ENCODE measurements around the gene STRIT1.
"Not testable (repeated sequence)": the region's sequence is repeated elsewhere in the genome, so short reads cannot be mapped to it uniquely, and the experiment has no call there.

Gene STRIT1

DNA sequence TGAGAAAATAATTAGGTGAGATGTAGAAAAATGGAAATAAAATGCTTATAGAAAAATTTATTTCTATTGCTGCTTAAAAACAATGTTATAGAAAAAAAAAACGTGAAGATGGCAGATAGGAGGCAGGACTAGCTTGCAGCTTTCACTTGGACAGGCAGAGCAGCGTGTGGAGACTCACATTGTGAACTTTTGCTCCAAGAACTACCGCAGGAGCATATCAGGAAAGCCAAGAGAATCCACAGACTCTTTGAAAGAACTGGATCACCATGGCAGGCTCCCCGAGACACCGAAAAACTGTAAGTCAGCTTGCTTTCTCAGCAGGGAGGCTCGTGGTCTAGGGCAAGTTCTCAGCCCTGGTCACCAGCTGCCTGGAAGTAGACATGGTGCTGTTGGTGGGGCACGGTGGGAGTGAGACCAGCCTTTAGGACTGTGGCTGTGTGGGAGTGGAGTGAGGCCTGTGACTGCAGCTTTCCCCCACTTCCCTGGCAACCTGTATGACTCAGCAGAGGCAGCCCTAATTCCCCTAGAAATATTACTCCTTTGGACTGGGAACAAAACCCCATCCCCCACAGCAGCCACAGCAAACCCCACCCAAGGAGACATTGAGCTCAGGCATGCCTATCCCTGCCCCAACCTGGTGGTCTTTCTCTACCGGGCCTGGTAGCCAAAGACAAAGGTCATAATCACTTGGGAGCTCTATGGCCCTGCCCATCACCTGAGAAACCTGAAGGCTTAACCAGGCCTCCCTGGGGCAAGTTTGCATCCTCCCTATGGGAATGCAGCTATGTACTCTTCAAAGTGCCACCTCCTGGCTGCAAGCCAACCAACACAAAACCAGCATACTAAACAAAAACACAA, 22.8 kb downstream of the STRIT1 start:
- peak; percentile 11 for DNase-seq

DNA sequence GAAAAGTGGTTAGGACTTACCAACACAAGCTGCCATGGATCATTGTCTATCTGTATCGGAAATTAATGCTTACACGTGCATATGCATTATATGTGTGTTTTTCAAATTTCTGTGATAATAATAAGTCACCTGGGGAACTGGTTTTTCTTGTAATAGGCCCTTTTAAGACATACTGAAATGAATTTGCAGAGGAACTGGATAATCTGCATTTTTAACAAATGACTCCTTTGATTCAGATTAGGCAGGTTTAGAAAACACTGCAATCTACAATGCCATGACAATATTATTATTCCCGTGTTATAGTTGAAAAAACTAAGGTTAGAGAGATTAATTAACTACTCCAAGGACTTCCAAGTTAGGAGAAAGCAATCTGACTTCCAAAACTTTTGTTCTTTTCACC, 23.4 kb downstream of the STRIT1 start:
- DNase-seq: no peak

DNA sequence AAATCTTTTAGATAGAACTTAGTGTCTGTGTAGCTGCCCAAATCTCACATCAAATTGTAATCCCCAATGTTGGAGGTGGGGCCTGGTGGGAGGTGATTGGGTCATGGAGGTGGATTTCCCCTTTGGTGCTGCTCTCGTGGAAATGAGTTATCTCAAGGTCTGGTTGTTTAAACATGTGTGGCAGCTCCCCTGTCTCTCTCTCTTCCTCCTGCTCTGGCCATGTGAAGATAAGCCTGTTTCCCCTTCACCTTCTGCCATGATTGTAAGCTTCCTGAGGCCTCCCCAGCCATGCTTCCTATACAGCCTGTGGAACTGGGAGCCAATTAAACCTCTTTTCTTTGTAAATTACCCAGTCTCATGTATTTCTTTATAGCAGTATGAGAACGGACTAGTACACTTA, 30.6 kb downstream of the STRIT1 start:
- DNase-seq: not testable (repeated sequence)

DNA sequence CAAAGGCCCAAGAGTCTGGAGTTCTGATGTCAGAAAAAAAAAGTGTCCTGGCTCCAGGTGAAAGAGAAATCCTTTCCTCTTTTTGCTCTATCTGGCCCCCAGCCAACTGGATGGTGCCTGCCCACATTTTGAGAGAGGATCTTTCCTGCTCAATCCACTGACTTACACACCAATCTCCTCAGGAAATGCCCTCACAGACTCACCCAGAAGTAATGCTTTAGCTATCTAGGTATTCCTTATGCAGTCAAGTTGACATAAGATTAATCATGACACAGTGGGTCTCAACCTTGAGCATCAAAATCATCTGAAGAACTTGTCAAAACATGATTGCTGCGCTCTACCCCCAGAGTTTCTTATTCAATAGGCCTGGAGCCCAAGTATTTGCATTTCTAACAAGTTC, 31.2 kb downstream of the STRIT1 start:
- no peak for DNase-seq

DNA sequence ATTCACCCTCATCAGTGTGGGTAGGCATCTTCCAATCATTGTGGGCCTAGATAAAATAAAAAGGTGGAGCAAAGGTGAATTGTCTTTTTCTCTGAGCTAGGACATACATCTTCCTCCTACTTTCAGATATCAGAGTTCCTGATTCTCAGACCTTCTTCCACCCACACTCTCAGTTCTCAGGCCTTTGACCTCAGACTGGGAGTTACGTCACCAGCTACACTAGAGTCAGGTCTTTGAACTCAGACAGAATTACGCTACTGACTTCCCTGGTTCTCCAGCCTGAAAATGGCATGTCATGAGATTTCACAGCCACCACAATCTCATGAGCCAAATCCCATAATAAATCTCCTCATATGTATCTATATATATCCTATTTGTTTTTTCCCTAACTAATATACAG, 39.0 kb downstream of the STRIT1 start:
- DNase-seq: no peak

DNA sequence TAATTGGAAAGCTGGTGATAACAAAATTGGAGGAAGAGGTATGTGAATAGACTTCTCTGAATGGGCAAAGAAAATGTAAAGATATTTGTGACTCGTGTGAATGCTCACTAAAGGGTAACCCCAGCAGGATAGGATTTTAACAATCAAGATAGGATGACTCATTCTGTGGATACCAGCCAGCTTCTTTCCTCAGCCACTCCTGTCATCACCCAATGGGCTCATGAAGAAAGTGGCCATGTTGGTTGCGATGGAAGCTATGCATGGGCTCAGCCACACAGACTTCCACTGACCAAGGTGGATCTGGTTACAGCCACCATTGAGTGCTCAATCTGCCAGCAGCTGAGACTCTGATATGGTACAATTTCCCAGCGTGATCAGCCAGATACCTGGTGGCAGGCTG, 40.9 kb downstream of the STRIT1 start:
- DNase-seq: peak; percentile 78

DNA sequence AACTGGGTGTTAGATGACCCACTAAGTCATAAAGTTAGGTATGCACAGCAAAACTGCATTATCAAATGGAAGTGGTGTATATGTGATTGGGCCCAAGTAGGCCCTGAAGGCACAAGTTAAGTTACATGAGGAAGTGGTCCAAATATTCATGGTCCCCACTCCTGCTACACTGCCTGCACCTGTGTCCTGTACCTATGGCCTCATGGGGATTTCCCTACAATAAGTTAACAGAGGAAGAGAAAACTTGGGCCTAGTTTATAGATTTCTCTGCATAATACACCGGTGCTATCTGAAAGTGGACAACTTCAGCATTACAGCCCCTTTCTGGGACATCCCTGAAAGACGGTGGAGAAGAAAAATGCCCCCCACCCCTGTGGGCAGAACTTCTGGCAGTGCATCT, 41.5 kb downstream of the STRIT1 start:
- DNase-seq: no peak

DNA sequence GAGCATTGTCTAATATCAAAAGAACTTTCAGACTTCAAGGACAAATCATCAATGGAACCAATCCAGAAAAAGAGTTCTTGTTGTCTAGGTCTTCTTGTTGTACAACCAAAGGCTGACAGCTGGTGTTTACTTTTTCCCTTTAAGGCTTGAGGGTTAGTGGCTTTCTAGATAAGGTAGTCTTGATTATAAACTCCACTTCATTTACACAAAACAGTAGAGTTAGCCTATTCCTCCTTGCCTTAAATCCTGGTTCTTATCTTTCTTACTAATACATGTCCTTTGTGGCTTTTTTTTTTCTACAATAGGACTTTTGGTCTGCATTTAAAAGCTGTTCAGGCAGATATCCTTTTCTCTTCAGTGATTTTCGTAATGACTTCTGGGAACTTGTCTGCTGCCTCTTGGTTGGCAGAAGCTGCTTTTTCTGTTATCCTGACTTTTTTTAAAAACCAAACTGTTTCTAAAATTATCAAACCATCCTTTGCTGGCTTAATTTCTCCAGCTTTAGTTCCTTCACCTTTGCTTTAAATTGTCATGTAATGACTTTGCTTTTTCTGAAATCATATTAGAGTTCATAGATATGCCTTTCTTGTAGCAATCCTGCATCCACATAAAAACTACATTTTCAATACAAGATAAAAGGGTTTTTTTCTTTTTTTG, 44.8 kb downstream of the STRIT1 start:
- no peak for DNase-seq

DNA sequence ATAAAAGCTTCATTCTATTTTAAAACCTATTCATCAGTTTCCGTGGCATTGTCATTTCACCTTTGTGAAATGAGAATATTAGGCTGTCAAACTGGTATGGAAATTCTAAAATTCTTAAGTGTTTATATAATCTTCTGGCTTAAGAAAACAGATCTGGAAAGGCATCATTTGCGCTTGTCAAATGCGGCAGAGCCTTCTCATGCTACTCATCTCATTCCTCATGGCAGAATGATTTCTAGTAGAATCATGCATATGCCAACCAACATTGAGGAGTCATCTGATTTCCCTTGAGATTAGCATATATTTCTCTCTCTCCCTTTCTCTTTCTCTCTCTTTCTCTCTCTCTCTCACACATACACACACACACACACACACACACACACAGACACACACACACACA, 48.8 kb downstream of the STRIT1 start:
- peak; percentile 10 for DNase-seq

DNA sequence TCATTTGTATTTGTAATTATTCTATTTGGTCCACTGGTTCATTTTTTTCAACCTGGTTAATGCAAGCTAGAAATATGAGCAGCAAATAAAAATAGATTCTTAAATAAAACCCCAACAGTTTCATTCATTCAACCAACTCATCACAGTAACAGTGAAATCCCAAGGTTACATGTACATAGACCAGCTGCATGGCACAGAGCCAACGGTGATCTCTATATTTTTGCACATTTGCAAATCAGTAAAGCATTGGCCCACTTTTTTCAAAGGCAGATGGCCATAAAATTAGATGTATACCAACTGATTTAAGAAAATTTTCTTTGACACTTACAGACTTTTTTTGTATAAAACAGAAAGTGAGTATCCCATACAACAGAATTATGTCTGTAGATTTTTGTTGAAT, 49.3 kb downstream of the STRIT1 start:
- peak; percentile 12 for DNase-seq

DNA sequence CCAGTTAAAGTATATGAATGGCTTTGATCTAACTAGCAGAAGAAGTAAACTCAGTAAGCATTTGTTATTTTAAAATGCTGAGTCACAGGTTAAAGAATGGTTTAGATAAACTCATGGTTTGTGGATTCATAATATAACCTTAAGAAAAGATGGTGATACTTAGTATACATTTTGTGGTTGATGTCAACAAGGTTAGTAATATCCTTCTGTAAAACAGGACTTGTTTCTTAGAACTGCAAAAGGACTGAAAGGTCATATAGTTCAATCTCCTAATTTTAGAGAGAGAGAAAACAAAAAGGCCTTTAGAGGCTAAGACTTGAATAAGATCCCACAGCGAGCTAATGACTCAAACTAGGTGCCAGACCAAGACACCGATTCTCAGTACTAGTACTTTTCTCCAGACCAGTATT, 50.0 kb downstream of the STRIT1 start:
- DNase-seq: peak; percentile 4

DNA sequence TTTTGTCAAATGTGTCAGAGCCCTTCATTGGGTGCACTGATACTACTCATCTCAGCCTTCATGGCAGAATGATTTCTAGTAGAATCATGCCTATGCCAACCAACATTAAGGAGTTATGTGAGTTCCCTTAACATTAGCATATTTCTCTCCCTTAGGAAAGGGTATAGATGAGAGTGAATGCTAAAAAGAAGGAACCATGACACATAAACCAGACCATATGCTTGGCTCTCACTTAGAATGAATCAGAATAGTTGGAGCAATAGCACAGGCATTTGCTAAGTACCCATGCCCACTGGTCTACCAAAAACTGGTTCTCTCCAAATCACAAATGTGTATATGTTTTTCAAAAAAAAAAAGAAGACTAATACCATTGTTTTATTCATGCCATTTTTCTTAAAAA, 51.1 kb downstream of the STRIT1 start:
- peak; percentile 59 for DNase-seq

DNA sequence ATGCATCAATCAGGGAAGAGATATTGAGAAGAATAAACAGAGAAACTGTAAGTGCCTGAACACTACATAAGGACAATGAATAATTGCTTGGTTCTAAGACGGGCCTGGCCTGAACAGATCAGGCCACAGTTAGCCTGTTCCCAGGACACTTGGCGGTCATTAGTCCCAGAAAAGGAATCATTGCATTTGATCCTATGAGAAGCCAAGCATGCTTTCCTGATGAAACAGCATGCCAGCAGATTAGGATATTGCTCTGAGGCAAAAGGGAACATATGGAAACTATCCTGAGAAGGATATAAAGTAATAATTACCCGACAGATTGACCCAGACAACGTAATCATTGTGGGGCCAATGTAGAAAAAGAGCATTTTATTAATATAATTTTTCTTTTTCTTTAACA, 51.9 kb downstream of the STRIT1 start:
- DNase-seq: peak; percentile 92
